T-helper 1 cell treated with Interleukin-12 subunit alpha and Interleukin-12 subunit beta and Interleukin-4 antibody, amounts not matched to agents 30 μg/mL and 1 μg/mL, for 36 hours (primary cell): ENCODE results near the gene RPRD1B.
"Not testable (repeated sequence)": the region's sequence is repeated elsewhere in the genome, so short reads cannot be mapped to it uniquely, and the experiment has no call there.

Source experiments
- H3K27ac Mint-ChIP-seq: one replicate; pipeline ENCODE4 v1.8.0; 2021; ENCODE audit warnings: mild to moderate bottlenecking, mixed read lengths
- H3K27me3 Mint-ChIP-seq: one replicate; pipeline ENCODE4 v1.8.0; 2021; ENCODE audit warnings: low read depth, mixed read lengths
- H3K36me3 Mint-ChIP-seq: one replicate; pipeline ENCODE4 v1.8.0; 2021; ENCODE audit warnings: low read depth, mixed read lengths
- H3K4me1 Mint-ChIP-seq: one replicate; pipeline ENCODE4 v1.8.0; 2021; ENCODE audit warnings: low read depth, mixed read lengths
- H3K4me3 Mint-ChIP-seq: one replicate; pipeline ENCODE4 v1.8.0; 2021; ENCODE audit warnings: mild to moderate bottlenecking, moderate library complexity, mixed read lengths
- H3K9me3 Mint-ChIP-seq: one replicate; pipeline ENCODE4 v1.8.0; 2021; ENCODE audit warnings: mixed read lengths

Gene RPRD1B

DNA sequence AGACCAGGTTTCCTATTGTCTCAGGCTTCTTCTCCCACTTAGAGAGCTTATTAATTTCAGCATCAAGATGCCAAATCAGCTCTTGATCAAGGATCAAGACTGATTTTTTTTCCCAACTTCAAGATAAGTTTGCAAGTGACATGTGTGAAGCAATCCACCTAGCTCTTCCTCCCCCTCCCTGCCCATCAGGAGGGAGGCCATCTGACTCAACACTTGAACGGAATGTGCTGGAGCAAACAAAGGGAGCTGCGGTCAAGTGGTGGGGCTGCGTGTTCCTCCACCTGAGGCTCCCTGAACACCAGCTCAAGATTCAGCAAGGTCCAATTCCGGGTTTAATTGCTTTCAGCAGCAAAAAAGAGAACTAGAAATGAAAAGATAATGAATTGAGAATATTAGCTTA is 39.0 kb upstream of the RPRD1B start:
- Mint-ChIP-seq H3K27me3 (no peaks in the 10 kb centered on the region), H3K36me3 (peaks cover 38% of the 10 kb centered on the region), H3K27ac (no peak overlapping the region), H3K4me1 (peaks cover 24% of the 10 kb centered on the region), H3K4me3 (no peak overlapping the region), H3K9me3 (no peaks in the 10 kb centered on the region)

GRCh38 chr20:37995856-37996605 is 37.5 kb upstream of the RPRD1B start:
- H3K4me3 Mint-ChIP-seq, result no peak overlapping the region
- H3K27ac Mint-ChIP-seq, result no peak overlapping the region
- H3K36me3 Mint-ChIP-seq, result peaks cover 39% of the 10 kb centered on the region
- H3K9me3 Mint-ChIP-seq, result no peaks in the 10 kb centered on the region
- H3K27me3 Mint-ChIP-seq, result no peaks in the 10 kb centered on the region
- peaks cover 10% of the 10 kb centered on the region for H3K4me1 Mint-ChIP-seq

GRCh38 chr20:37997516-37997915 is 36.0 kb upstream of the RPRD1B start:
- Mint-ChIP-seq H3K4me3 (no peak overlapping the region), H3K9me3 (no peaks in the 10 kb centered on the region), H3K27me3 (no peaks in the 10 kb centered on the region), H3K4me1 (peaks cover 8% of the 10 kb centered on the region), H3K36me3 (peaks cover 43% of the 10 kb centered on the region), H3K27ac (no peak overlapping the region)

DNA sequence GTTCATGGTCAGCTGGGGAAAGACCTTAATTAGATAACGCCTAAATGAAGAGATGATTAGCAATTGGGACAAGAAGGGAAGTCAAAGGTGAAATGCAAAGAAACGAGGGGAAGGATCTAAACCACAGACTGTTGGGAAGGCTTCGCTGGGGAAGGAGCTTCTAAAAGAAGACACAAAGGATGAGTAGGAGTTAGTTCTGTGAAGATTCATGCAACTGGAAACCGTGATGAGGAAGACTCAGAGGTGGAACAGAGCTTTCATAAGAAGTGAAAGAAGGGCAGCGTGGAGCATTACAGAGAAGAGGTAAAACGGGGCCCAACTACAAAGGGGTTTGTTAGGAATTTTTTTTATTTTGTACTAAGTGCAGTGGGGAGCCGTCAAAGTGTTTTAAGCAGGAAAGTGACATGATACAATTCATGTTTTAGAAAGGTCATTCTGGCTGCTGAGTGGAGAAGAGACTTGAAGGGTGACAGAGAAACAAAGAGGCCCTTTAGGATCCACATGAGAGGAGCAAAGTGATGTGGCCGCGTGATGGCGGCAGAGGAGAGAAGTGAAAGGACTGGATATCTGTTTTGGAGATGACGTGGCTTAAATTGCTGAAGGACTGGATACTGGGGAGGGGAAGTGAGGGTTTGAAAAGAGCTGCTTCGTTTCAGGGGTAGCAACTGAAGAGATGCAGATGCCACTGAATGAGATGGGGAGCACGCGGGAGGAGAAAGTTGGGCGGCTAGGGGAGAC is 33.9 kb upstream of the RPRD1B start:
- H3K36me3 Mint-ChIP-seq, result peaks cover 38% of the 10 kb centered on the region
- H3K4me3 Mint-ChIP-seq, result no peak overlapping the region
- H3K27ac Mint-ChIP-seq, result no peak overlapping the region
- H3K27me3 Mint-ChIP-seq, result no peaks in the 10 kb centered on the region
- peaks cover 8% of the 10 kb centered on the region for H3K4me1 Mint-ChIP-seq
- H3K9me3 Mint-ChIP-seq, result no peaks in the 10 kb centered on the region

- Mint-ChIP-seq H3K4me1 (peaks cover 12% of the 10 kb centered on the region), H3K9me3 (no peaks in the 10 kb centered on the region), H3K27me3 (no peaks in the 10 kb centered on the region), H3K27ac (no peak overlapping the region), H3K36me3 (peaks cover 37% of the 10 kb centered on the region), H3K4me3 (no peak overlapping the region)
Observed at GRCh38 chr20:38000293-38000692, 33.3 kb upstream of the RPRD1B start.

- H3K9me3 Mint-ChIP-seq, result no peaks in the 10 kb centered on the region
- peaks cover 37% of the 10 kb centered on the region for H3K36me3 Mint-ChIP-seq
- no peaks in the 10 kb centered on the region for H3K27me3 Mint-ChIP-seq
- H3K4me3 Mint-ChIP-seq, result no peak overlapping the region
- no peak overlapping the region for H3K27ac Mint-ChIP-seq
- peaks cover 14% of the 10 kb centered on the region for H3K4me1 Mint-ChIP-seq
Observed at GRCh38 chr20:38001173-38001875, 32.2 kb upstream of the RPRD1B start.

- no peaks in the 10 kb centered on the region for H3K9me3 Mint-ChIP-seq
- H3K4me1 Mint-ChIP-seq, result peaks cover 18% of the 10 kb centered on the region
- H3K36me3 Mint-ChIP-seq, result peaks cover 38% of the 10 kb centered on the region
- no peak overlapping the region for H3K27ac Mint-ChIP-seq
- H3K27me3 Mint-ChIP-seq, result no peaks in the 10 kb centered on the region
- no peak overlapping the region for H3K4me3 Mint-ChIP-seq
Observed at GRCh38 chr20:38001981-38002380, 31.6 kb upstream of the RPRD1B start.

- Mint-ChIP-seq H3K27ac (no peak overlapping the region), H3K27me3 (no peaks in the 10 kb centered on the region), H3K36me3 (peaks cover 34% of the 10 kb centered on the region), H3K4me3 (no peak overlapping the region), H3K9me3 (no peaks in the 10 kb centered on the region), H3K4me1 (peaks cover 18% of the 10 kb centered on the region)
Observed at GRCh38 chr20:38002422-38002821, 31.1 kb upstream of the RPRD1B start.

- no peak overlapping the region for H3K27ac Mint-ChIP-seq
- no peaks in the 10 kb centered on the region for H3K27me3 Mint-ChIP-seq
- H3K4me3 Mint-ChIP-seq, result no peak overlapping the region
- H3K9me3 Mint-ChIP-seq, result no peaks in the 10 kb centered on the region
- peaks cover 34% of the 10 kb centered on the region for H3K36me3 Mint-ChIP-seq
- H3K4me1 Mint-ChIP-seq, result peaks cover 18% of the 10 kb centered on the region
Observed at GRCh38 chr20:38004416-38004815, 29.1 kb upstream of the RPRD1B start.

- H3K4me3 Mint-ChIP-seq, result no peak overlapping the region
- H3K27me3 Mint-ChIP-seq, result no peaks in the 10 kb centered on the region
- peaks cover 17% of the 10 kb centered on the region for H3K4me1 Mint-ChIP-seq
- H3K9me3 Mint-ChIP-seq, result no peaks in the 10 kb centered on the region
- H3K27ac Mint-ChIP-seq, result no peak overlapping the region
- H3K36me3 Mint-ChIP-seq, result peaks cover 28% of the 10 kb centered on the region
Observed at GRCh38 chr20:38005903-38006302, 27.6 kb upstream of the RPRD1B start.

DNA sequence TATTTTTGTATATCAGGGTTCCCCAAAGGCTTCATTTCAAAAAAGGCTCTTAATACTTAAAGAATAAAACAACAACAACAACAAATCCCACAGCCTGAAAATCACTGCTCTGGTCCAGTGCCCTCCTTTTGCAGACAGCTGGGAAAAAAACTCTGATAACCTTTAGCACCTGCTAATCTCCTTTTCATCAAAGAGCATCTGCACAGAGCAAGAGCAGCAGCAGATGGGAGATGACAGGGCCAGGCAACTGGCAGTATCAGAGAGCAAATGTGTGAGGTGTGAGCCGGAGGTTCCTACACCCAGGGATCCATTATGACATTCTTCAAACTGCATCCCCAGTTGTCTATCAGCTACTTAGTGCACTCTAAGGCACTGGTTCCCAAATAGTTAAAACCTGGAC is 26.0 kb upstream of the RPRD1B start:
- H3K36me3 Mint-ChIP-seq, result peaks cover 27% of the 10 kb centered on the region
- H3K4me1 Mint-ChIP-seq, result peaks cover 10% of the 10 kb centered on the region
- no peak overlapping the region for H3K27ac Mint-ChIP-seq
- H3K9me3 Mint-ChIP-seq, result no peaks in the 10 kb centered on the region
- H3K4me3 Mint-ChIP-seq, result no peak overlapping the region
- H3K27me3 Mint-ChIP-seq, result no peaks in the 10 kb centered on the region

- H3K4me1 Mint-ChIP-seq, result peaks cover 10% of the 10 kb centered on the region
- H3K9me3 Mint-ChIP-seq, result no peaks in the 10 kb centered on the region
- H3K27me3 Mint-ChIP-seq, result no peaks in the 10 kb centered on the region
- peaks cover 33% of the 10 kb centered on the region for H3K36me3 Mint-ChIP-seq
- no peak overlapping the region for H3K27ac Mint-ChIP-seq
- no peak overlapping the region for H3K4me3 Mint-ChIP-seq
Observed at GRCh38 chr20:38008233-38008944, 25.2 kb upstream of the RPRD1B start.

- peaks cover 35% of the 10 kb centered on the region for H3K36me3 Mint-ChIP-seq
- not testable (repeated sequence) for H3K9me3 Mint-ChIP-seq, H3K27ac Mint-ChIP-seq, H3K27me3 Mint-ChIP-seq, H3K4me3 Mint-ChIP-seq, H3K4me1 Mint-ChIP-seq
Observed at GRCh38 chr20:38009416-38009815, 24.1 kb upstream of the RPRD1B start.

DNA sequence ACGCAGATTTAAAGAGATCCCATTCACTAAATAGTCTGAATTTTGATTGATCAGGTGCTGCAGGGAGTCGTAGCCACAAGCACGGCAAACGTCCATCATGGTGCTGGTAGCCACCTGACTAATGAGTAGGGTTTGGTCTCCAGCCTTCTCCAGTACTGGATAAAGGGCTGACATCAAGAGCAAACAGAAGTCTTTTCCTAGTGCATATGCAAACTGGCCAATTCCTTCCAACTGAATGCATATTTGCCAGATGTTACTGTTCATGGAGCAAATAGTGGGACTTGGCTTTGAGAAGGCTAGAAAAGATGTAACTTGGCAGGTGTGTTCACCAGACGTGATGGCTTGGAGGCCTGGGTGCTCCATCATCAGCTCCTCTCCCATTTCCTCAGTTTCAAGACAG is 21.9 kb upstream of the RPRD1B start:
- H3K9me3 Mint-ChIP-seq, result no peaks in the 10 kb centered on the region
- no peak overlapping the region for H3K4me3 Mint-ChIP-seq
- no peaks in the 10 kb centered on the region for H3K4me1 Mint-ChIP-seq
- no peak overlapping the region for H3K27ac Mint-ChIP-seq
- peaks cover 41% of the 10 kb centered on the region for H3K36me3 Mint-ChIP-seq
- no peaks in the 10 kb centered on the region for H3K27me3 Mint-ChIP-seq
